K562 (cell line): ENCODE measurements around the gene RBPJL. TPM values are rescaled to one million over a fixed set of nuclear protein-coding genes. Genes with fewer than 3 reads are reported as not detected.

ENCODE experiments used
- ATAC-seq: fragments of 200-7000 bp; cut with Tn5 transposase; 3 replicates; pipeline ENCODE4 v1.9.1; 2020; ENCODE audit warnings: moderate library complexity
- BruUV-seq: library from RNA; stranded (reverse); fragments of 400-500 nt; replicated peaks from 2 replicates; lab custom pipeline; 2021; lab: Mats Ljungman, UMichigan
- CTCF ChIA-PET: fragments of 300-600 bp; formaldehyde crosslinking; extraction: SDS; loops from one replicate; lab custom pipeline; 2021; ENCODE audit warnings: low intra/inter-chr PET ratio; lab: Yijun Ruan, JAX
- POLR2A ChIA-PET: fragments of 300-600, 350-650 bp; sonication (Branson Sonifier 250); formaldehyde crosslinking; extraction: SDS; loops from one replicate; lab custom pipeline; 2021; ENCODE audit warnings: antibody characterized with exemption, inconsistent platforms; lab: Yijun Ruan, JAX
- DNase-seq, 4 experiments: peaks; one replicate each; pipeline versions ENCODE4 v3.0.0 to v3.0.0-alpha.2; 2011 to 2018; ENCODE audit warnings: low spot score in 3 of 4, mixed read lengths in 3 of 4; ENCODE audit errors: extremely low read depth in 1 of 4
- FAIRE-seq: peaks from 2 replicates; lab custom pipeline; 2011; peaks lifted over from hg19 to GRCh38; lab: Jason Lieb, UNC
- H2AFZ ChIP-seq: 2 replicates; pipeline ENCODE4 v1.6.0; 2011; ENCODE audit warnings: low read depth, low read length, control low read depth, inconsistent platforms
- H3K27ac ChIP-seq: fragments of 200-600 bp; 3 replicates; pipeline ENCODE4 v1.8.0; 2011; ENCODE audit warnings: low read depth, mild to moderate bottlenecking, control low read depth, inconsistent platforms, low read length, moderate library complexity, mixed read lengths; ENCODE audit errors: extremely low read depth
- H3K27me3 ChIP-seq, 2 experiments: fragments of 300-600 bp in 1 of 2; 2 replicates in 1 of 2; 3 replicates in 1 of 2; pipeline versions ENCODE4 v1.6.0 to v1.8.0; 2011; ENCODE audit warnings: inconsistent platforms in 2 of 2, low read length in 2 of 2, mild to moderate bottlenecking in 1 of 2, mixed read lengths in 1 of 2, moderate library complexity in 1 of 2; ENCODE audit not compliant: control insufficient read depth in 2 of 2, insufficient read depth in 2 of 2
- H3K36me3 ChIP-seq: fragments of 300-600 bp; 3 replicates; pipeline ENCODE4 v1.8.0; 2011; ENCODE audit warnings: mild to moderate bottlenecking, low read length, inconsistent platforms; ENCODE audit not compliant: control insufficient read depth, insufficient read depth
- H3K4me1 ChIP-seq, 2 experiments: fragments of 200-600 bp in 1 of 2; replicated peaks in 1 of 2; 2 replicates in 1 of 2; 3 replicates in 1 of 2; pipeline versions ENCODE4 v1.5.1 to v1.8.0; 2011; ENCODE audit warnings: inconsistent platforms in 2 of 2, low read length in 2 of 2, mild to moderate bottlenecking in 1 of 2, mixed read lengths in 1 of 2, moderate library complexity in 1 of 2; ENCODE audit not compliant: control insufficient read depth in 2 of 2, insufficient read depth in 2 of 2
- H3K4me2 ChIP-seq: 2 replicates; pipeline ENCODE4 v1.6.1; 2011; ENCODE audit warnings: low read length, control low read depth, inconsistent platforms, mixed read lengths; ENCODE audit not compliant: insufficient read depth
- H3K4me3 ChIP-seq: fragments of 200-600 bp; sonication (generic), shearing (Covaris generic); 2 replicates; pipeline ENCODE4 v1.5.1; 2016; ENCODE audit warnings: control low read depth, inconsistent platforms
- H3K79me2 ChIP-seq: fragments of 200-600 bp; 3 replicates; pipeline ENCODE4 v1.8.0; 2011; ENCODE audit warnings: low read length, inconsistent platforms; ENCODE audit not compliant: control insufficient read depth, insufficient read depth
- H3K9ac ChIP-seq, 2 experiments: 2 replicates each; pipeline versions ENCODE4 v1.6.0 to v1.6.1; 2011; ENCODE audit warnings: low read depth in 2 of 2, low read length in 2 of 2, control low read depth in 1 of 2, inconsistent platforms in 1 of 2, mild to moderate bottlenecking in 1 of 2, mixed read lengths in 1 of 2; ENCODE audit not compliant: insufficient read depth in 1 of 2
- H3K9me1 ChIP-seq: one replicate; pipeline ENCODE4 v1.6.0; 2011; ENCODE audit warnings: inconsistent platforms, mild to moderate bottlenecking, low read length, moderate library complexity; ENCODE audit not compliant: control insufficient read depth, insufficient read depth
- H3K9me3 ChIP-seq: replicated peaks from 2 replicates; pipeline ENCODE4 v1.5.1; 2011; ENCODE audit warnings: low read depth, low read length, inconsistent platforms; ENCODE audit not compliant: control insufficient read depth, insufficient read depth
- H4K20me1 ChIP-seq: replicated peaks from 2 replicates; pipeline ENCODE4 v1.6.1; 2011; ENCODE audit warnings: low read length, inconsistent platforms, mixed read lengths; ENCODE audit not compliant: control insufficient read depth, insufficient read depth
- CBFA2T3 ChIP-seq: fragments of 450-650 bp; IDR thresholded peaks from 2 replicates; pipeline ENCODE4 v1.6.1; 2017
- FOXA3 ChIP-seq, 2 experiments: fragments of 450-650 bp in 1 of 2; sonication (generic) in 1 of 2; formaldehyde crosslinking; IDR thresholded peaks in 1 of 2; conservative IDR thresholded peaks in 1 of 2; 2 replicates each; pipeline versions ENCODE4 v1.4.0 to v1.8.0; 2020 to 2022; ENCODE audit warnings: mild to moderate bottlenecking in 2 of 2, missing genetic modification reagents in 1 of 2
- MCM3 ChIP-seq: fragments of 450-650 bp; IDR thresholded peaks from 2 replicates; pipeline ENCODE4 v1.6.1; 2016
- NFE2L1 ChIP-seq: fragments of 450-650 bp; IDR thresholded peaks from 2 replicates; pipeline ENCODE4 v1.6.1; 2016; ENCODE audit warnings: missing genetic modification characterization, low read depth, mild to moderate bottlenecking, missing compliant biosample characterization, moderate library complexity, borderline replicate concordance
- ZNF778 ChIP-seq: fragments of 450-650 bp; formaldehyde crosslinking; IDR thresholded peaks from 2 replicates; pipeline ENCODE4 v1.4.0; 2020; ENCODE audit warnings: mild to moderate bottlenecking, moderate library complexity
- WGBS: fragments of 100-300 bp; shearing (Covaris generic); methylation state at CpG from one replicate; pipeline ENCODE4 v1.1.6; 2016; ENCODE audit warnings: low coverage, mixed read lengths; ENCODE audit not compliant: insufficient coverage; ENCODE audit errors: missing lambda C conversion rate; 5-methylcytosine and 5-hydroxymethylcytosine counted together
- in situ Hi-C: fragments of 300-500 bp; cut with MboI; formaldehyde crosslinking; loops from 4 replicates; pipeline ENCODE4 v1.15.0; 2018; ENCODE audit warnings: inconsistent platforms, mixed read lengths
- intact Hi-C: fragments of 100-400 bp; cut with micrococcal nuclease; formaldehyde crosslinking; loops from 2 replicates; pipeline ENCODE4 v1.14.2; 2022
- polyA plus RNA-seq, 8 experiments: library from polyadenylated mRNA; depleted of rRNA in 4 of 8; stranded (reverse) in 5 of 8; unstranded in 3 of 8; fragments of >200 nt; fragmentation: Nextera tagmentation in 2 of 8; fragmentation: Illumina TruSeq in 1 of 8; extraction: Ambion mirVana in 2 of 8; extraction: Trizol in 1 of 8; gene quantifications; 2 replicates each; pipeline versions ENCODE4 v1.2.1 to v1.2.3, GENCODE V29; 2011 to 2014; ENCODE audit warnings: inconsistent platforms in 1 of 8, missing spikeins in 1 of 8
- total RNA-seq, 7 experiments: library from RNA; depleted of rRNA in 6 of 7; stranded (reverse); fragments of >200 nt in 6 of 7; fragmentation: Illumina TruSeq in 2 of 7; extraction: Trizol in 2 of 7; gene quantifications; 2 replicates each; pipeline versions ENCODE4 v1.2.1 to v1.2.3, GENCODE V29; 2011 to 2021; ENCODE audit warnings: low replicate concordance in 1 of 7
- TF ChIP-seq, protein P1 (sequence below), 2 experiments: IDR thresholded peaks; 2 replicates each; pipeline ENCODE4 v1.6.1; 2011; ENCODE audit warnings: borderline replicate concordance in 1 of 2, control low read depth in 1 of 2, low read depth in 1 of 2, low read length in 1 of 2, mild to moderate bottlenecking in 1 of 2, mixed read lengths in 1 of 2, moderate library complexity in 1 of 2; ENCODE audit not compliant: insufficient read depth in 1 of 2, insufficient read length in 1 of 2, poor library complexity in 1 of 2, severe bottlenecking in 1 of 2; ENCODE audit errors: extremely low read depth in 1 of 2

RBPJL gene
- total and polyA plus RNA-seq, 9 of the 15 experiments (the other 6 are each of a cell fraction or from before 2014, with no cell fraction given) = not detected

GRCh38 chr20:45304464-45304999, 2.1 kb upstream of the RBPJL start:
- Histone ChIP-seq H3K9ac (no peak overlapping the region), H3K9me3 (no peaks in the 10 kb centered on the region), H4K20me1 (no peaks in the 10 kb centered on the region; the same call in none of the 2 replicates), H3K9me1 (no peaks in the 10 kb centered on the region), H3K79me2 (no peaks in the 10 kb centered on the region), H3K4me2 (no peak overlapping the region), H3K4me3 (no peak overlapping the region), H2AFZ (no peak overlapping the region), H3K27ac (no peak overlapping the region), H3K27me3 (peaks cover 3 to 50% of the 10 kb centered on the region in 2 experiments; a peak in 3 of 5 replicates), H3K36me3 (no peaks in the 10 kb centered on the region), H3K4me1 (peaks cover 4 to 25% of the 10 kb centered on the region in 2 experiments; a peak in 3 of 5 replicates)
- ChIA-PET POLR2A (interaction anchor here (0.5 to 1.7 kb wide), 2 partner anchors 11 to 23 kb away, joined by 3 to 10 read pairs; no protein-coding TSS in a partner anchor), CTCF (no interaction called here)
- whole genome bisulfite sequencing = 40% methylated on average over 39 of the region's 43 CpGs
- in situ Hi-C loops (no loop called here), intact Hi-C loops (no loop called here)
- FAIRE-seq (no peak), ATAC-seq (no peak), DNase-seq (no peak)
- BruUV-seq = no TSS peak
- no peak for TF ChIP-seq MCM3
- no peak for TF ChIP-seq NFE2L1 (tag)
- TF ChIP-seq FOXA3 (CRISPR knock-in tag; conservative IDR thresholded peaks at IDR 0.05 in 1 of 2, IDR thresholded peaks at IDR 0.05 in 1 of 2) = no peak
- TF ChIP-seq, protein P1, sequence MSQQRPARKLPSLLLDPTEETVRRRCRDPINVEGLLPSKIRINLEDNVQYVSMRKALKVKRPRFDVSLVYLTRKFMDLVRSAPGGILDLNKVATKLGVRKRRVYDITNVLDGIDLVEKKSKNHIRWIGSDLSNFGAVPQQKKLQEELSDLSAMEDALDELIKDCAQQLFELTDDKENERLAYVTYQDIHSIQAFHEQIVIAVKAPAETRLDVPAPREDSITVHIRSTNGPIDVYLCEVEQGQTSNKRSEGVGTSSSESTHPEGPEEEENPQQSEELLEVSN (IDR thresholded peaks at IDR 0.05; ENCODE audit: borderline replicate concordance in 1 of 2, extremely low read depth in 1 of 2, insufficient read depth in 1 of 2, insufficient read length in 1 of 2, low read depth in 1 of 2, low read length in 1 of 2, poor library complexity in 1 of 2, severe bottlenecking in 1 of 2) = no peak
- no peak for TF ChIP-seq CBFA2T3
- no peak for TF ChIP-seq ZNF778 (CRISPR knock-in tag)
